A549 (cell line): Measurements from ENCODE around the gene IPO8. TPM values are rescaled to one million over a fixed set of nuclear protein-coding genes. Genes with fewer than 3 reads are reported as not detected.

ENCODE experiments used
- ATAC-seq, 2 experiments: fragments of 200-7000 bp in 1 of 2; fragments of >200 bp in 1 of 2; cut with Nextera tagmentation in 1 of 2; cut with Tn5 transposase in 1 of 2; 3 replicates each; pipeline versions ENCODE4 v1.8.0 to v1.9.1; 2018 to 2020; ENCODE audit warnings: mild to moderate bottlenecking in 1 of 2, moderate library complexity in 1 of 2
- CTCF ChIA-PET: fragments of 300-600 bp; sonication (Branson Sonifier 250); formaldehyde crosslinking; extraction: SDS; loops from one replicate; lab custom pipeline; 2021; ENCODE audit warnings: antibody characterized with exemption, inconsistent platforms; lab: Yijun Ruan, JAX
- POLR2A ChIA-PET: fragments of 350-600 bp; formaldehyde crosslinking; extraction: SDS; loops from one replicate; lab custom pipeline; 2021; ENCODE audit warnings: antibody characterized with exemption, inconsistent platforms; lab: Yijun Ruan, JAX
- DNase-seq, 2 experiments: peaks; one replicate each; pipeline versions ENCODE4 v3.0.0 to v3.0.0-alpha.2; 2011 to 2016; ENCODE audit warnings: low read depth in 1 of 2, low spot score in 1 of 2
- FAIRE-seq: peaks from 2 replicates; lab custom pipeline; 2011; peaks lifted over from hg19 to GRCh38; lab: Jason Lieb, UNC
- H3K27ac ChIP-seq, 2 experiments: fragments of >200 bp; sonication (Bioruptor Twin); formaldehyde crosslinking; 3 replicates each; pipeline ENCODE4 v1.5.1; 2016 to 2017
- H3K4me1 ChIP-seq: fragments of >200 bp; sonication (Bioruptor Twin); formaldehyde crosslinking; 3 replicates; pipeline ENCODE4 v1.6.1; 2016
- H3K4me2 ChIP-seq: fragments of >200 bp; sonication (Bioruptor Twin); formaldehyde crosslinking; 3 replicates; pipeline ENCODE4 v1.6.1; 2016
- H3K4me3 ChIP-seq: fragments of >200 bp; sonication (Bioruptor Twin); formaldehyde crosslinking; 3 replicates; pipeline ENCODE4 v1.5.1; 2016
- H3K9me3 ChIP-seq: fragments of >200 bp; sonication (Bioruptor Twin); formaldehyde crosslinking; 3 replicates; pipeline ENCODE4 v1.6.1; 2016
- ATOH8 ChIP-seq: fragments of 250-450 bp; sonication (Bioruptor Pico); IDR thresholded peaks from 2 replicates; pipeline ENCODE4 v1.5.0; 2020; ENCODE audit warnings: low read depth, mild to moderate bottlenecking, moderate library complexity
- BHLHE40 ChIP-seq: IDR thresholded peaks from 2 replicates; pipeline ENCODE4 v1.6.1; 2012; ENCODE audit warnings: low read depth, low read length, inconsistent platforms
- CHD2 ChIP-seq: fragments of 150-350 bp; IDR thresholded peaks from 2 replicates; pipeline ENCODE4 v1.6.1; 2014; ENCODE audit warnings: low read length; ENCODE audit not compliant: partially characterized antibody
- EHF ChIP-seq: fragments of 250-450 bp; sonication (Bioruptor Pico); IDR thresholded peaks from 2 replicates; pipeline ENCODE4 v1.5.0; 2020; ENCODE audit warnings: mild to moderate bottlenecking
- EHMT2 ChIP-seq: fragments of 200-600 bp; sonication (generic); IDR thresholded peaks from 2 replicates; pipeline ENCODE4 v1.6.1; 2016; ENCODE audit warnings: antibody characterized with exemption, low read depth, mild to moderate bottlenecking, moderate library complexity
- ELK1 ChIP-seq: fragments of 150-350 bp; IDR thresholded peaks from 2 replicates; pipeline ENCODE4 v1.6.1; 2014; ENCODE audit warnings: low read depth, mild to moderate bottlenecking, low read length
- EP300 ChIP-seq, 2 experiments: fragments of >200 bp; sonication (Bioruptor Twin); formaldehyde crosslinking; IDR thresholded peaks; 2 replicates in 1 of 2; 3 replicates in 1 of 2; pipeline ENCODE4 v1.6.1; 2016 to 2017
- FOSL2 ChIP-seq, 2 experiments: fragments of 450-650 bp in 1 of 2; fragments of >200 bp in 1 of 2; sonication (Bioruptor Twin) in 1 of 2; formaldehyde crosslinking; IDR thresholded peaks; 2 replicates each; pipeline versions ENCODE4 v1.5.0 to v1.6.1; 2016 to 2020; ENCODE audit warnings: mild to moderate bottlenecking in 1 of 2, moderate library complexity in 1 of 2
- FOXS1 ChIP-seq: fragments of 250-450 bp; sonication (Bioruptor Pico); IDR thresholded peaks from 2 replicates; pipeline ENCODE4 v1.5.0; 2020; ENCODE audit warnings: mild to moderate bottlenecking, moderate library complexity
- HDAC2 ChIP-seq: fragments of 200-600 bp; sonication (generic); IDR thresholded peaks from 2 replicates; pipeline ENCODE4 v1.6.1; 2016
- HOXA7 ChIP-seq: fragments of 250-450 bp; sonication (Bioruptor Pico); IDR thresholded peaks from 2 replicates; pipeline ENCODE4 v1.5.0; 2020; ENCODE audit warnings: mild to moderate bottlenecking, moderate library complexity
- JUN ChIP-seq, 2 experiments: fragments of >200 bp; sonication (Bioruptor Twin); formaldehyde crosslinking; IDR thresholded peaks; 2 replicates in 1 of 2; 3 replicates in 1 of 2; pipeline ENCODE4 v1.6.1; 2016 to 2017
- JUNB ChIP-seq: fragments of >200 bp; sonication (Bioruptor Twin); formaldehyde crosslinking; IDR thresholded peaks from 2 replicates; pipeline ENCODE4 v1.6.1; 2016
- KDM1A ChIP-seq: fragments of 200-600 bp; sonication (generic); IDR thresholded peaks from 2 replicates; pipeline ENCODE4 v1.6.1; 2016; ENCODE audit warnings: low read depth, mild to moderate bottlenecking
- KDM5A ChIP-seq: fragments of 200-600 bp; sonication (generic); IDR thresholded peaks from 2 replicates; pipeline ENCODE4 v1.6.1; 2016; ENCODE audit warnings: antibody characterized with exemption, mild to moderate bottlenecking
- MAFK ChIP-seq: fragments of 450-650 bp; IDR thresholded peaks from 2 replicates; pipeline ENCODE4 v1.6.1; 2014; ENCODE audit not compliant: partially characterized antibody
- MAX ChIP-seq: IDR thresholded peaks from 2 replicates; pipeline ENCODE4 v1.6.1; 2012
- NPAS2 ChIP-seq: fragments of 250-450 bp; sonication (Bioruptor Pico); IDR thresholded peaks from 2 replicates; pipeline ENCODE4 v1.8.0; 2022; ENCODE audit warnings: mild to moderate bottlenecking, moderate library complexity, borderline replicate concordance
- PHF8 ChIP-seq: fragments of 200-600 bp; sonication (generic); IDR thresholded peaks from 2 replicates; pipeline ENCODE4 v1.6.1; 2016; ENCODE audit warnings: low read depth, mild to moderate bottlenecking, antibody characterized with exemption, moderate library complexity, borderline replicate concordance
- POLR2A ChIP-seq: IDR thresholded peaks from 2 replicates; pipeline ENCODE4 v1.6.1; 2012; ENCODE audit warnings: mild to moderate bottlenecking, low read length
- RCOR1 ChIP-seq: fragments of 150-350 bp; IDR thresholded peaks from 2 replicates; pipeline ENCODE4 v1.6.1; 2014; ENCODE audit warnings: antibody characterized with exemption, low read length, low read depth
- TP53 ChIP-seq: fragments of 250-450 bp; sonication (Bioruptor Pico); IDR thresholded peaks from 2 replicates; pipeline ENCODE4 v1.5.0; 2021; ENCODE audit warnings: mild to moderate bottlenecking, moderate library complexity
- ZFP36 ChIP-seq: fragments of 450-650 bp; IDR thresholded peaks from 2 replicates; pipeline ENCODE4 v1.6.1; 2014; ENCODE audit warnings: borderline replicate concordance; ENCODE audit not compliant: partially characterized antibody
- WGBS: methylation state at CpG from one replicate; pipeline ENCODE4 v1.1.6; 2017; ENCODE audit errors: missing lambda C conversion rate; 5-methylcytosine and 5-hydroxymethylcytosine counted together
- polyA plus RNA-seq, 4 experiments: library from polyadenylated mRNA; depleted of rRNA in 3 of 4; stranded (reverse); fragments of >200 nt; fragmentation: RNase III in 1 of 4; extraction: RNeasy Plus Mini Kit Qiagen cat#74134 plus additional on column Dnase treatment in 1 of 4; gene quantifications; 2 replicates in 3 of 4; 3 replicates in 1 of 4; pipeline ENCODE4 v1.2.3, GENCODE V29; 2011 to 2017

The IPO8 gene
- polyA plus RNA-seq, 2 of the 4 experiments (the other 2 are of a cell fraction), result 23.1 to 31.8 TPM

- Histone ChIP-seq H3K4me1 (peaks cover 16% of the 10 kb centered on the region), H3K27ac (no peak overlapping the region), H3K4me3 (no peak overlapping the region), H3K4me2 (peak overlapping the region; percentile 55; the same call in 1 of the 3 replicates), H3K9me3 (no peaks in the 10 kb centered on the region)
- TF ChIP-seq ELK1, result no peak
- no peak for FAIRE-seq
- POLR2A ChIA-PET, result no interaction called here
- 87% methylated on average over 1 of the region's 1 CpG for WGBS
- DNase-seq, result no peak
- CTCF ChIA-PET, result interaction anchor here (0.7 to 2.7 kb wide), 2 partner anchors 9 to 118 kb away, joined by 3 to 9 read pairs; no protein-coding TSS in a partner anchor
- no peak for ATAC-seq
These were observed 31.0 kb upstream of the IPO8 start for GRCh38 chr12:30726647-30727046.

GRCh38 chr12:30725739-30726138 lies 30.1 kb upstream of the IPO8 start:
- CTCF ChIA-PET, result interaction anchor here (0.6 to 2.7 kb wide), 3 partner anchors 8 to 30 kb away, joined by 3 to 10 read pairs (median 9); partner anchors contain the start of gene IPO8

GRCh38 chr12:30719060-30719459 lies 23.4 kb upstream of the IPO8 start:
- DNase-seq, result no peak
- POLR2A ChIA-PET, result no interaction called here
- Histone ChIP-seq H3K4me1 (no peaks in the 10 kb centered on the region), H3K9me3 (no peaks in the 10 kb centered on the region), H3K4me3 (no peak overlapping the region), H3K27ac (no peak overlapping the region), H3K4me2 (no peak overlapping the region)
- no peak for TF ChIP-seq CHD2
- TF ChIP-seq BHLHE40, result no peak
- no peak for TF ChIP-seq KDM1A
- TF ChIP-seq FOXS1 (CRISPR knock-in tag), result no peak
- TF ChIP-seq NPAS2, result no peak
- no peak for TF ChIP-seq ZFP36
- no peak for TF ChIP-seq HDAC2
- TF ChIP-seq EHF, result no peak
- TF ChIP-seq POLR2A, result no peak
- no peak for TF ChIP-seq JUN (IDR thresholded peaks at IDR 0.05)
- TF ChIP-seq RCOR1, result no peak
- no peak for TF ChIP-seq FOSL2 (IDR thresholded peaks at IDR 0.05)
- no peak for TF ChIP-seq FOSL2 (CRISPR knock-in tag; IDR thresholded peaks at IDR 0.05)
- TF ChIP-seq KDM5A, result no peak
- 73% methylated on average over 1 of the region's 1 CpG for WGBS
- no peak for ATAC-seq
- CTCF ChIA-PET, result interaction anchor here (1.3 to 3.2 kb wide), 4 partner anchors 9 to 73 kb away, joined by 3 to 9 read pairs (median 4); no protein-coding TSS in a partner anchor
- FAIRE-seq, result no peak

More at GRCh38 chr12:30725739-30726138, 30.1 kb upstream of the IPO8 start:
- DNase-seq (peak; percentile 47 to 56), FAIRE-seq (no peak)
- peak overlapping the region; percentile 55 for H3K4me2 ChIP-seq
- no peak overlapping the region for H3K4me3 ChIP-seq
- WGBS, result 6% methylated on average over 1 of the region's 1 CpG
- H3K9me3 ChIP-seq, result no peaks in the 10 kb centered on the region
- peak; percentile 47 for TF ChIP-seq MAFK
- no peak for TF ChIP-seq EHMT2
- peak; percentile 88 for TF ChIP-seq FOSL2 (IDR thresholded peaks at IDR 0.05)
- peak; percentile 94 for TF ChIP-seq FOSL2 (CRISPR knock-in tag; IDR thresholded peaks at IDR 0.05)
- TF ChIP-seq EP300 (IDR thresholded peaks at IDR 0.05), result no peak
- TF ChIP-seq HOXA7, result no peak
- TF ChIP-seq MAX, result no peak
- peak; percentile 66 for TF ChIP-seq JUNB
- TF ChIP-seq TP53 (CRISPR knock-in tag), result no peak
- TF ChIP-seq ATOH8, result no peak
- TF ChIP-seq PHF8, result no peak
- TF ChIP-seq, all 56 proteins: peak for 3
- Histone ChIP-seq H3K27ac (peak overlapping the region in 1 of 2 experiments; percentile 68; a peak in 4 of 6 replicates), H3K4me1 (peaks cover 16% of the 10 kb centered on the region)
- POLR2A ChIA-PET, result interaction anchor here (2.1 kb wide), 1 partner anchor 70 kb away, joined by 10 read pairs; no protein-coding TSS in a partner anchor
- ATAC-seq, result peak; percentile 76 to 86; a peak in 4 of 6 replicates
